H1 (cell line): ENCODE measurements around the gene TNS3. TPM values are rescaled to one million over a fixed set of nuclear protein-coding genes. Genes with fewer than 3 reads are reported as not detected.
"Not testable (repeated sequence)": the region's sequence is repeated elsewhere in the genome, so short reads cannot be mapped to it uniquely, and the experiment has no call there.

ENCODE experiments used
- CTCF ChIA-PET: fragments of 300-600 bp; sonication (Branson Sonifier 250); formaldehyde crosslinking; loops from one replicate; lab custom pipeline; 2021; ENCODE audit not compliant: partially characterized antibody; lab: Charles Lee
- POLR2A ChIA-PET: fragments of 300-600 bp; sonication (Branson Sonifier 250); formaldehyde crosslinking; loops from one replicate; lab custom pipeline; 2021; ENCODE audit warnings: inconsistent platforms; ENCODE audit not compliant: partially characterized antibody; lab: Charles Lee
- DNase-seq, 2 experiments: peaks; one replicate each; pipeline versions ENCODE4 v3.0.0 to v3.0.0-alpha.2; 2010 to 2022; ENCODE audit warnings: low spot score in 2 of 2, low read depth in 1 of 2, mixed read lengths in 1 of 2
- FAIRE-seq: peaks from 2 replicates; lab custom pipeline; 2011; peaks lifted over from hg19 to GRCh38; lab: Jason Lieb, UNC
- H2AFZ ChIP-seq: 2 replicates; pipeline ENCODE4 v1.8.1; 2012; ENCODE audit warnings: low read length, inconsistent platforms
- H2AK5ac ChIP-seq: 2 replicates; pipeline ENCODE4 v1.6.1; 2013; ENCODE audit warnings: low read depth, low read length
- H2BK120ac ChIP-seq: replicated peaks from 2 replicates; pipeline ENCODE3; 2013; ENCODE audit warnings: low read depth, low read length, inconsistent platforms
- H2BK12ac ChIP-seq: 2 replicates; pipeline ENCODE4 v1.6.1; 2013; ENCODE audit warnings: low read depth, low read length
- H2BK15ac ChIP-seq: 2 replicates; pipeline ENCODE4 v1.6.1; 2013; ENCODE audit warnings: low read length
- H2BK20ac ChIP-seq: 2 replicates; pipeline ENCODE4 v1.6.1; 2013; ENCODE audit warnings: low read length
- H2BK5ac ChIP-seq: 2 replicates; pipeline ENCODE4 v1.6.1; 2013; ENCODE audit warnings: low read depth, low read length
- H3K14ac ChIP-seq: 2 replicates; pipeline ENCODE4 v1.6.1; 2013; ENCODE audit warnings: inconsistent platforms; ENCODE audit not compliant: insufficient read length
- H3K18ac ChIP-seq: 2 replicates; pipeline ENCODE4 v1.6.1; 2013; ENCODE audit warnings: low read length; ENCODE audit errors: extremely low read depth
- H3K23ac ChIP-seq: 2 replicates; pipeline ENCODE4 v1.6.1; 2013; ENCODE audit warnings: inconsistent platforms; ENCODE audit not compliant: insufficient read length
- H3K23me2 ChIP-seq: 2 replicates; pipeline ENCODE4 v1.6.1; 2013; ENCODE audit warnings: low read depth, low read length
- H3K27ac ChIP-seq: 2 replicates; pipeline ENCODE4 v1.6.1; 2011; ENCODE audit warnings: low read depth, low read length, inconsistent platforms
- H3K27me3 ChIP-seq, 4 experiments: replicated peaks in 1 of 4; 1 replicate in 1 of 4; 2 replicates in 3 of 4; pipeline versions ENCODE4 v1.6.1 to v1.8.1; 2011 to 2013; ENCODE audit warnings: low read length in 3 of 4, mild to moderate bottlenecking in 3 of 4, inconsistent platforms in 2 of 4, mixed read lengths in 2 of 4, moderate library complexity in 1 of 4; ENCODE audit not compliant: control insufficient read depth in 3 of 4, insufficient read depth in 3 of 4; ENCODE audit errors: extremely low read depth in 1 of 4
- H3K36me3 ChIP-seq, 4 experiments: 2 replicates each; pipeline versions ENCODE4 v1.6.1 to v1.8.1; 2011 to 2013; ENCODE audit warnings: mild to moderate bottlenecking in 4 of 4, low read length in 3 of 4, moderate library complexity in 2 of 4, control low read depth in 1 of 4, inconsistent platforms in 1 of 4; ENCODE audit not compliant: insufficient read depth in 4 of 4, control insufficient read depth in 2 of 4
- H3K4ac ChIP-seq: replicated peaks from 2 replicates; pipeline ENCODE3; 2013; ENCODE audit warnings: low read length, low read depth, mixed read lengths, inconsistent platforms; ENCODE audit not compliant: insufficient read length
- H3K4me1 ChIP-seq, 4 experiments: replicated peaks in 1 of 4; 1 replicate in 1 of 4; 2 replicates in 3 of 4; pipeline versions ENCODE4 v1.6.1 to v1.8.1; 2011 to 2013; ENCODE audit warnings: low read length in 3 of 4, inconsistent platforms in 2 of 4, mixed read lengths in 1 of 4; ENCODE audit not compliant: insufficient read depth in 4 of 4, control insufficient read depth in 3 of 4
- H3K4me2 ChIP-seq, 2 experiments: 2 replicates each; pipeline versions ENCODE4 v1.6.1 to v1.8.1; 2011 to 2013; ENCODE audit warnings: low read depth in 2 of 2, low read length in 2 of 2, control low read depth in 1 of 2, inconsistent platforms in 1 of 2, mild to moderate bottlenecking in 1 of 2; ENCODE audit not compliant: insufficient read depth in 1 of 2
- H3K4me3 ChIP-seq, 4 experiments: fragments of 200-600, 300-600 bp in 1 of 4; sonication (generic), shearing (Covaris generic), sonication (Bioruptor Twin) in 1 of 4; 2 replicates each; pipeline versions ENCODE4 v1.5.1 to v1.8.1; 2011 to 2016; ENCODE audit warnings: low read length in 4 of 4, low read depth in 3 of 4, control low read depth in 2 of 4, inconsistent platforms in 2 of 4, mild to moderate bottlenecking in 2 of 4, mixed read lengths in 1 of 4, moderate library complexity in 1 of 4; ENCODE audit not compliant: insufficient read depth in 2 of 4; ENCODE audit errors: extremely low read depth in 1 of 4
- H3K56ac ChIP-seq: replicated peaks from 2 replicates; pipeline ENCODE3; 2013; ENCODE audit warnings: low read depth, mild to moderate bottlenecking, mixed read lengths, low read length, inconsistent platforms; ENCODE audit not compliant: insufficient read length
- H3K79me1 ChIP-seq: 2 replicates; pipeline ENCODE4 v1.6.1; 2013; ENCODE audit warnings: low read depth, low read length, control low read depth
- H3K79me2 ChIP-seq, 2 experiments: 2 replicates each; pipeline versions ENCODE4 v1.6.1 to v1.8.1; 2012 to 2013; ENCODE audit warnings: low read length in 2 of 2, mild to moderate bottlenecking in 2 of 2, inconsistent platforms in 1 of 2; ENCODE audit not compliant: insufficient read depth in 2 of 2, control insufficient read depth in 1 of 2
- H3K9ac ChIP-seq, 4 experiments: replicated peaks in 1 of 4; 1 replicate in 1 of 4; 2 replicates in 3 of 4; pipeline versions ENCODE4 v1.6.1 to v1.8.1; 2011 to 2013; ENCODE audit warnings: low read depth in 3 of 4, low read length in 3 of 4, control low read depth in 2 of 4, mild to moderate bottlenecking in 2 of 4, moderate library complexity in 2 of 4, inconsistent platforms in 1 of 4; ENCODE audit errors: extremely low read depth in 1 of 4
- H3K9me3 ChIP-seq, 2 experiments: 2 replicates each; pipeline versions ENCODE4 v1.6.1 to v1.8.1; 2012 to 2013; ENCODE audit warnings: mild to moderate bottlenecking in 2 of 2, moderate library complexity in 2 of 2, control low read depth in 1 of 2, inconsistent platforms in 1 of 2, low read depth in 1 of 2, low read length in 1 of 2, mixed read lengths in 1 of 2; ENCODE audit not compliant: insufficient read depth in 2 of 2
- H4K20me1 ChIP-seq, 2 experiments: replicated peaks in 1 of 2; 2 replicates each; pipeline versions ENCODE3 to v1.8.1; 2011 to 2013; ENCODE audit warnings: inconsistent platforms in 2 of 2, low read length in 2 of 2, mild to moderate bottlenecking in 1 of 2; ENCODE audit not compliant: insufficient read depth in 2 of 2, control insufficient read depth in 1 of 2
- H4K5ac ChIP-seq: 2 replicates; pipeline ENCODE4 v1.6.1; 2013; ENCODE audit warnings: low read length, low read depth, mixed read lengths, inconsistent platforms; ENCODE audit not compliant: insufficient read length
- H4K8ac ChIP-seq: 2 replicates; pipeline ENCODE4 v1.8.0; 2013; ENCODE audit warnings: mild to moderate bottlenecking, moderate library complexity, low read length, inconsistent platforms; ENCODE audit not compliant: insufficient read depth; ENCODE audit errors: extremely low read depth
- H4K91ac ChIP-seq: replicated peaks from 2 replicates; pipeline ENCODE3; 2013; ENCODE audit warnings: low read length, mixed read lengths, inconsistent platforms; ENCODE audit not compliant: insufficient read length
- WGBS, 2 experiments: shearing (Covaris generic) in 1 of 2; methylation state at CpG; one replicate each; pipeline versions ENCODE4 v1.1.6 to v1.1.7; 2013 to 2015; ENCODE audit warnings: low lambda C conversion rate in 2 of 2, mixed read lengths in 2 of 2, inconsistent platforms in 1 of 2, low coverage in 1 of 2, missing lambda C conversion rate in 1 of 2; ENCODE audit not compliant: insufficient replicate concordance in 2 of 2, insufficient coverage in 1 of 2, insufficient read length in 1 of 2; ENCODE audit errors: extremely low coverage in 1 of 2, missing lambda C conversion rate in 1 of 2; 5-methylcytosine and 5-hydroxymethylcytosine counted together
- polyA plus RNA-seq, 7 experiments: library from polyadenylated mRNA; depleted of rRNA in 3 of 7; stranded (reverse) in 5 of 7; unstranded in 2 of 7; fragments of >200 nt in 5 of 7; fragments of 200-250 nt in 2 of 7; gene quantifications; 1 replicate in 5 of 7; 2 replicates in 1 of 7; 4 replicates in 1 of 7; pipeline versions ENCODE4 v1.2.1 to v1.2.3, GENCODE V29; 2011 to 2013; ENCODE audit warnings: missing spikeins in 2 of 7, mixed read lengths in 2 of 7
- total RNA-seq: library from RNA; stranded (reverse); fragmentation: NEBNext Ultra II Directional; extraction: Animal tissue kit (Norgen Biotek cat#: 25700); gene quantifications from 2 replicates; pipeline ENCODE4 v1.2.1, GENCODE V29; 2021

Gene TNS3
- total and polyA plus RNA-seq, 2 of the 8 experiments (the other 6 are each of a cell fraction or from before 2014, with no cell fraction given), result 11.9 to 24.2 TPM

DNA sequence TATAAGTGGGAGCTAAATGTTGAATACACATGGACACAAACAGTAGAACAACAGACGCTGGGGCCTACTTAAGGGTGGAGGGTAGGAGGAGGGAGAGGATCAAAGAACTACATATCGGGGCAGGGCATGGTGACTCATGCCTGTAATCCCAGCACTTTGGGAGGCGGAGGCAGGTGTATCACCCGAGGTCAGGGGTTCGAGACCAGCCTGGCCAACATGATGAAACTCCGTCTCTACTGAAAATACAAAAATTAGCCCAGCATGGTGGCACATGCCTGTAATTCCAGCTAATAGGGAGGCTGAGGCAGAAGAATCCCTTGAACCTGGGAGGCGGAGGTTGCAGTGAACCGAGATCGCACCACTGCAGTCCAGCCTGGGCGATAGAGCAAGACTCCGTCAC lies 319.8 kb downstream of the TNS3 start:
- H2BK12ac ChIP-seq, H3K23ac ChIP-seq, H2BK15ac ChIP-seq, H3K23me2 ChIP-seq, FAIRE-seq, H3K18ac ChIP-seq, H3K36me3 ChIP-seq, H3K79me1 ChIP-seq, H2BK20ac ChIP-seq, H4K20me1 ChIP-seq, H3K4ac ChIP-seq, H4K91ac ChIP-seq, H2BK120ac ChIP-seq, H3K27ac ChIP-seq, DNase-seq, H3K9ac ChIP-seq, H3K4me1 ChIP-seq, H4K5ac ChIP-seq, H2AK5ac ChIP-seq, H3K27me3 ChIP-seq, H3K4me3 ChIP-seq, POLR2A ChIA-PET, H2BK5ac ChIP-seq, H2AFZ ChIP-seq, H4K8ac ChIP-seq, H3K4me2 ChIP-seq, H3K14ac ChIP-seq, H3K9me3 ChIP-seq, H3K79me2 ChIP-seq, H3K56ac ChIP-seq: not testable (repeated sequence)
- 98% methylated on average over 11 of the region's 11 CpGs; no CpG with 5 or more reads in 1 of the 2 experiments for WGBS, 2 experiments
- CTCF ChIA-PET, result interaction anchor here (1.5 kb wide), 1 partner anchor 67 kb away, joined by 3 read pairs; no protein-coding TSS in a partner anchor
